NCI-H460 (cell line): ENCODE data around the gene ID3. TPM values are rescaled to one million over a fixed set of nuclear protein-coding genes. Genes with fewer than 3 reads are reported as not detected.

Experiments used
- DNase-seq: peaks from one replicate; pipeline ENCODE4 v3.0.0-alpha.2; 2016; ENCODE audit warnings: low read depth; ENCODE audit errors: extremely low read depth
- total RNA-seq: library from RNA; depleted of rRNA; stranded (reverse); fragments of >200 nt; shearing (Covaris generic); gene quantifications from 2 replicates; pipeline ENCODE4 v1.2.3, GENCODE V29; 2014

The ID3 gene
- total RNA-seq, 1 experiment from 2014 or later: 53.6 TPM

GRCh38 chr1:23567996-23568607 lies 8.8 kb upstream of the ID3 start:
- DNase-seq: no peak

- no peak for DNase-seq
Measured at GRCh38 chr1:23567629-23567995, 8.3 kb upstream of the ID3 start.

- no peak for DNase-seq
Measured at GRCh38 chr1:23566304-23566703, 7.0 kb upstream of the ID3 start.

- no peak for DNase-seq
Measured at GRCh38 chr1:23565776-23566175, 6.5 kb upstream of the ID3 start.

GRCh38 chr1:23564529-23565122 lies 5.3 kb upstream of the ID3 start:
- DNase-seq: no peak

GRCh38 chr1:23563755-23564374 lies 4.6 kb upstream of the ID3 start:
- DNase-seq: no peak

GRCh38 chr1:23563003-23563402 lies 3.7 kb upstream of the ID3 start:
- DNase-seq: no peak

- peak; percentile 90 for DNase-seq
Measured at GRCh38 chr1:23562137-23562876, 3.0 kb upstream of the ID3 start.

- DNase-seq: no peak
Measured at GRCh38 chr1:23561813-23562100, 2.5 kb upstream of the ID3 start.

GRCh38 chr1:23561076-23561812 lies 1.9 kb upstream of the ID3 start:
- no peak for DNase-seq

- DNase-seq: no peak
Measured at GRCh38 chr1:23559985-23560741, 862 bp upstream of the ID3 start.

GRCh38 chr1:23558872-23559135 lies 497 bp downstream of the ID3 start:
- no peak for DNase-seq

GRCh38 chr1:23558140-23558871 lies 995 bp downstream of the ID3 start:
- DNase-seq: no peak

GRCh38 chr1:23557471-23558124 lies 1.7 kb downstream of the ID3 start:
- no peak for DNase-seq

- DNase-seq: no peak
Measured at GRCh38 chr1:23556635-23557470, 2.4 kb downstream of the ID3 start.

- no peak for DNase-seq
Measured at GRCh38 chr1:23555986-23556634, 3.2 kb downstream of the ID3 start.

- DNase-seq: no peak
Measured at GRCh38 chr1:23555270-23555985, 3.9 kb downstream of the ID3 start.
